ENCODE measurements around the gene PIK3R3.
A peak's percentile ranks its signal among the peaks of the same experiment; 100 is the strongest.

PIK3R3 gene

DNA sequence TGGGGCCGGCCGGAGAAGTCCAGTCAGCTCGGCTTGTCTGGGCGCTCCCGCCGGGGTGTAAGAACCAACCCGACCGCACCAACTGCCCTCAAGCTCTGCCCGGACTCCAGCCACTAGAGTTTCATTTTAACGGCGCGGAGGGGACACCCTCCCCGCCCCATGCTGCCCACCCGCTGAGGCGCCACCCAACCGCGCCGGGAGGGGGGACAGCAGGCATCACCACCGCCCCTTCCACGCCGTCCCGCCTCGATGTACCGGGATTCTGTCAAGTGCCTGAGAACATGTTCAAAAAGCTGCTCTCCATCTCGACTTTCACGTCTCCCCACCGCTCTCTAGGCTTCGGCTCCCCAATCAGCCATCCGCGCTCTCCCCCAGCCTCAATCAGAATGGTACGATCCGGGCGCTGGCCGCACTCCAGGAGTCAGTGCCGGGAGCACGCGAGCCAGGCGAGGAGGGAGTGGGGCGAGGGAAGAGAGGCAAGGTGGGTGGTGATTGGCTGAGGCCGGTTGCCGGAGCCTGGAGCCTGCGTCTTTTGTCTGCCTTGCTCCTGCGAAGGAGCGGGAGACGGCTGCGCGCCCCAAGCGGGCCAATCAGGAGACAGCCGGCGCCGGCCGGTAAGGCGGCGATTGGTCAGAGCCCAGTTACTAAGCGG, at the start of gene PIK3R3:
PIK3R3 (minus strand) TSS at position 101 of the 652 bp plus-strand sequence. CDS start 677 bp downstream, outside the sequence.
- DNase-seq, result peak; percentile 94 to 97

DNA sequence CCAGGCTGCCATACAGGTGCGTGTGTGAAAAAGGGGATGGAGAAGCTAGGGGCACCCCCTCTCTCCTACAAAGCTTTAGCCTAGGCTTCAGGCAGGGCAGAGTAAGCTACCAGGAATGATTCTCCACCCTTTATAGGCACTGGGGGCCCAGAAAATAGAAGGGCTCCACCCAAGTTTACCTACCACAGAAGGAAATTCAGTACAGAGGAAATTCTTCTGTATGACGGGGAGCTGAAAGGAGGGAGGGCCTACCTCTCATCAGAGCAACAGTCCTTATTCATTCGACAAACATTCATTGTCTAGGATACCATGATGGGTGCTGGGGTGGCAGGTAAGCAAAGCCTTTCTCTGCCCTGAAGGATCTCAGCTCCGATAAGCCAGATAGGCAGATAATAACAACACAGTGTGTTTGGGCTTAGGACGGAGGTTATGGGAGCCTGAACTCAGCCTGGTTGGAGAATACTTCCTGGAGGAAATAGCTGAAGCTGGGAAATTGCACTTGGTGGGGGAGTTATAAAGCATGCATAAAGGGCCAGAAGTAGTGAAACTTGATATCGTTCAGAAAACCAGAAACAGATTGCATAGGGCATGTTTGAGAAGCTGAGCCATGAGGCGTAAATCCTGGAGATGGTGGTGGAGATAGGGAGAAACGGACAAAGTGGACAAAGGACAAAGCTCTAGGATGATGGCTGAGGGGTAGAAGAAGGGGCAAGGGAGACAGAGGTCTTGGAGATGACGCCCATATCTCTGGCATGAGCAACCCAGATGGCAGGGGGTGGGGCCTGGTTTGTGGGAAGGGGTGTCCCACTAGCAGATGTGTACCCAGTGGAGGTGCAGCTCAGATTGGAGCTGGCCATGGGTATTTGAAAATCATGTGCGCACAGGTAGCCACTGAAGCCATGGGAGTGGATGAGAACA, 49.2 kb upstream of the PIK3R3 start:
- DNase-seq, result no peak

DNA sequence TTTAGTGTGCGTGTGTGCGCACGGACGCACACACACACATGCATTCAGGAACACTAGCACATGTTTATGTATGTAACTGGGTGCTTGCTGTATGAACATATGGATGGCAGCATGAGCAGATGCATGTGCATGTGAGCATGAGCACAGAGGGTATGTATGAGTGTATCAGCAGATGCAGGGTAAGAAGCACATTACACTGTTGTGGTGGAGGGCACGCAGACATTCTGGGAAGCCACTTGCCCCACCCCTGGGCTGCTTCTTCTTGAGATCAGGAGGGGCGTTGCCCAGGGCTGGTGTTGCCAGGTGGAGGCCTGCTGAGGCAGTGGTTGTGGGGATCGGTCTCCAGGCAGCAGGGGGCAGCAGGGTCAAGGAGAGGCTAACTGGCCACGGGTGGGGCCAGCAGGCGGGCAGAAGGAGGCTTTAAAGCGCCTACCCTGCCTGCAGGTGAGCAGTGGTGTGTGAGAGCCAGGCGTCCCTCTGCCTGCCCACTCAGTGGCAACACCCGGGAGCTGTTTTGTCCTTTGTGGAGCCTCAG, 47.7 kb upstream of the PIK3R3 start:
- peak; percentile 67 for DNase-seq

DNA sequence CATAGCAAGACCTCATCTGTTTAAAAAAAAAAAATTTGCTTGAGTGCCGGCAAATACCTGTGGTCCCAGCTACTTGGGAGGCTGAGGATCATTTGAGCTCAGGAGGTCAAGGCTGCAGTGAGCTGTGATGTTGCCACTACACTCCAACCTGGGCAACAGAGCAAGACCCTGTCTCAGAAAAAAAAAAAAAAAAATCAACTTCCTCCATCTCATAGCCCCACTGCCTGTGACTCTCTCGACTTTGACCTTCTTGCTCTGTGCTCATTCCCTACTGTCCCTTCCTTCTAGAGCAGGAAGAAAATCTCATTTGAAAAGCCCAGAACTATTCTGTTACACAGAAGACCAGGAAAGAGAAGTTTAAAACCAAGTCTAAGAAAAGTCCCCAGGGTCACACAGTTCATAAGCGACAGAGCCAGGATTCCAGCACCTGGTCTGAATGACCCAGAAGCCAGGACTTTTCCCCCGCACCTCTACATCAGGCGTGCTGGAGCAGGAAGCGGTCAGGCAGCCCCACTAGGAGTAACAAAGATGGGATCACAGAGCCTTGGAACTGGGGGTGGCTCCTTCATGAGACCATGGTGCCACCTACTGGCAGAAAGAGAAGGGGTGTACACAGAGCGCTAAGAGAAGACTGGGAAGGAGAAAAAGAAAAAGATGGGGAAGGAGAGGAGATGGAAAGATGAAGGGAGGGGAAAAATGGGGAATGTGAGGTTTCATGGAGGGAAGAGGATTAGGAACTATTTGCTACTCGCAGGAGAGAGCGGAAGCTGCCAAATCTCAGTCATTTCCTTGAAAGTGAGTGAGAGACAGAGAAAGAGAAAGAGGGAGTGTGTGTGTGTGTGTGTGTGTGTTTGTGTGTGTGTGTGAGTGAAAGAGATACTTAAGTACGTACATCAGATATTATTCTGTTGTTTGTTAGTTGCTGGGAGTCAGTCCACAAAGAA, 47.0 kb upstream of the PIK3R3 start:
- peak; percentile 51 to 61 for DNase-seq

DNA sequence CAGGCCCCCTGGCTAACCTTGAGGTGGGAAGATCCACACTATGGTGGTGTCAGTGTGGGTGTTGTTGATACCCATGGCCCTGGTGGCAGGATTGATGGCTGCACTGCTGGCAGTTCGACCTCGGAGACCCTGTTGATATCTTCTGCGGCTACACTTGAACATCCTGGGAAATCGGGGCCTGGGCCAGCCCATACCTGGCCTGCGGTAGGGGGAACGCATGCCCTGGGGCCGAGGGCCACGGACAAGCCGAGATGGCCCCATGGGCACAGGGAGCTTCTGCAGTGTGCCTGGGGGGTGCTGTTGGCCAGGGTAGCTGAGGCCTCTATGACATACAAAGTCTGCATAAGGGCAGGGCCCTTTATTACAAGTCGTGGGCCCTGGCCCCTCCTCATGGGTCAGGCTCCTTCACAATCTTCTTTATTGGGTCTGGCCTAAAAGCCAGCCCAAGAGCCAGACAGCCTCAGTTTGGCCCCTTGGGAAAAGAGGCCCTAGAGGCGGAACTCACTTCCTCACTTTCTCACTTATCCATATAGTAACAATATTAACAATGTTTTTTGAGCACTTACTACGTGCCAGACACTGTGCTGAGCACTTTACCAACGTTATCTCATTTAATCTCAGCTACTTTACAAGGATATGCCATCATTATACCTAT, 43.9 kb upstream of the PIK3R3 start, which contains the start of gene P3R3URF:
P3R3URF (minus strand) TSS at position 278 of the 655 bp plus-strand sequence; CDS start at position 261, 17 bp downstream.
- DNase-seq, result no peak

DNA sequence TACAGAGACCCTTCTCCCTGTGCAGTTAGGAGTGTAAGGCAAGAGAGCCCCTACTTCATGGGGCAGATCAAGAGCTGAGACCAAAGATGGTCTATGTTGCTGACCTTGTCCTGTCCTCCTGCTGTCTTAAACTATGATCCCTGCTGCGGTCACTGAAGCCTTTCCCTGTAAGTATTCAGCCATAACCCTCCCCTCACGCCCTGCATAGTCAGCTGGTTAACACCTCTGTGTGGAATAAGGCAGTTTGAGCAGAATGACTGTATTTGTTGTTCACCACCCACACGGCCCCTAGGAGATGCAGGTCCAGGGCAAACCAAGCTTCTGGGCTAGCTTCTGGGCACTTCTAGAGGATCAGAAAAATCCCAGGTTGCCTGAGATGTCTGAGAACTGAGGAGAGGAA, 42.8 kb upstream of the PIK3R3 start:
- no peak for DNase-seq

DNA sequence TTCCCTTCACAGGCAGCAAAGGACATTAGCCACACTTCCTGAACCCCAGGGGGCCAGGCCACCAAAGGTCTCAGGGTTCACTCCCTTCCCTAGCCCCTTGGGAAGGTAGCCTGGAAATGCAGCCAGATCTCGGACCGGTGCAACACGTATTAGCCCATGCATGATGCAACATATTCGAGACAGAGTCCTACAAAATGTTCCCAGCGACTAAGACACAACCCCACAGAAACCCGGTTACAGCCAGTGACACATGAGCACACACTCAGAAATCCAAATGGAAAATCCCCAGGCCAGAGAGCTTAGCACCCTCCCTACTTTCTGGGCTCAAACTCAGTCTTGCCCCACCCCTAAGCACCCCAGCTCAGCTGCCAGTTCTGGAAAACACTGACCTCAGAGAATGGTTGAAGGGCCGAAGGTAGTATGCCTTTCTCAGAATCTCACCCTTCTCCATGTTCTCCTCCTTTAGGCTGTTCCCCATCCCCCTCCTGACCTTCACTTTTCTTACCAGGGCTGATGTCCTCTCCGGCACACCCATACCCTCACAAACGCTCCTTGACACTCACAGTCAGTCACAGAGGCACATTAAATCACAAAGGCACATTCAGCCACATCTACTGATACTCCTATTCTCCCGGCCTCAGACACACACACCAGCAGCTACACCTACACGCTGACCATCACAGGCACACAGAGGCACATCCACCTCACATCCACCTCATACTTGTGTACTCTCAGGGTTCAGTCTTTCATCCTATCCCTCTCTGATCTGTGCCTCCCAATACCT, 42.2 kb upstream of the PIK3R3 start, which contains the start of gene TSPAN1:
TSPAN1 (plus strand) TSS at position 640 of the 784 bp plus-strand sequence. CDS start 6,021 bp downstream, outside the sequence.
- no peak for DNase-seq

DNA sequence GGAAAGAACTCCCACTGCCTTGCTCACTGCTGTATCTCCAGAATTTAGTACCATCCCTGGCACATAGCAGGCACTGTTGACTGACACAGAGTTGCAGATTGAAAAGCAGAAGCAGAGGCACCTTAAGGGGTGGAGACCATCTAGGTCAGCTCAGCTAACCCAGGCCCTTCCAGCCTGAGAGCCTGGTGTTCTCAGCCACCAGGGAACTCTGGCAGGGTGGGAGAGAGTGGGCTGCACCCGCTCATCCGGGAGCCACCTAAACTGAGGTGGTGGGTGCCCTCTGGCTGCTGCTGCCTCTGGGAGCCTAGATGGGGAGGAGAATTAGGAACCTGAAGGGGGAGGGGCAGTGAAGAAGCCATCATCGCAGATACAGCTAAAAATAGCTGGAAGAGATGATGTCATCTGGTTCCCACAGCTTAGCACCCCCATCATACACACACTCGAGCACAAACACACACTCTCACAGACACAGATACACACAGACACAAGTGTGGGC, 41.0 kb upstream of the PIK3R3 start:
- DNase-seq, result no peak

DNA sequence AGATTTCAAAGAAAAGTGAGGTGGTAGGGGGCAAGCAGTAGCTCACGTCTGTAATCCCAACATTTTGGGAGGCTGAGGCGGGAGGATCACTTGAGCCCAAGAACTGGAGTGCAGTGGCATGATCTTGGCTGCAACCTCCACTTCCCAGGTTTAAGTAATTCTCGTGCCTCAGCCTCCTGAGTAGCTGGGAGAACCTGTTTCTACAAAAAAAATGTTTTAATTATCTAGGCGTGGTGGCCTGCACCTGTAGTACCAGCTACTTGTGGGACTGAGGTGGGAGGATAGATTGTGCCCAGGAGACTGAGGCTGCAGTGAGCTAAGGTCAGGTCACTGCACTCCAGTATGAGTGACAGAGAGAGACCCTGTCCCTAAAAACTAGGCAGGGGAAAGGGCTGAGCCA, 39.9 kb upstream of the PIK3R3 start:
- DNase-seq, result no peak

DNA sequence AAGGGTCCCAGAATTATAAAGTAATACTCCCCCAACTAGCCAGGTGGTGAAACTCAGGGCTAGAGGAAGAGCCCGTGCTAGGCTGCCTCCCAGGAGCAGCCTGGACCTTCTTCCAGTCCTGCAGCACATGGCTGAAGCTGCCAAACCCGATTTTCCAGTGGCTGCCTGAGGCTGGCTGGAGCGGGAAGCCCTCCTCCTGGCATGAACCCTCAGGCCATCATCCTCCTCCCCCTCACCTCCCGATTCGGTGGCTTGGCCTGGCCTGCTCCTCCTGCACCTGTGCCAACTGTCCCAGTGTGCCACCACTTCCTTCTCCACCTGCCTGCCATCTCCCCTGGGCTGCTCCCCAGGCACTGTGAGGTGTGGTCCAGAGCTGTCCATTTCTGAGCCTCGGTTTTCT, 39.4 kb upstream of the PIK3R3 start:
- no peak for DNase-seq

DNA sequence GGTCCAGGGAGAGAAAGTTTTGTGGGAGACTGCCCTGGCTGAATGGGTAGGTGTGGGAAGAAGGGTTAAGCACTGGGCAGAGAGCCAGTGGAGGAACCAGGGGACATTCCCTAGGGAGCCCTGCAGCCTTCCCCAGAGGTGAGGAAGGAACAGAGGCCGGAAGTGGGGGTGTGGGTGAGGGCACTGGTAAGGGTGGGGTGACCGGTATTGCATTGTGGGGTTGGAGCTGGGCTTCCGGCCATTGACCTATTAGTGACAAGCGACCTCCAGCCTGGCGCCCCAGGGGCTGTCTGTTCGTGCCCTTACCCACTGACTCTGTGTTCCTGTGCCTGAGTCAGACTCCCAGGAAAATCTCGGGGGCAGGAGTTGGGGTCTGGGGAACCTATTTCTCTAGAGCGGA, 38.9 kb upstream of the PIK3R3 start:
- no peak for DNase-seq

DNA sequence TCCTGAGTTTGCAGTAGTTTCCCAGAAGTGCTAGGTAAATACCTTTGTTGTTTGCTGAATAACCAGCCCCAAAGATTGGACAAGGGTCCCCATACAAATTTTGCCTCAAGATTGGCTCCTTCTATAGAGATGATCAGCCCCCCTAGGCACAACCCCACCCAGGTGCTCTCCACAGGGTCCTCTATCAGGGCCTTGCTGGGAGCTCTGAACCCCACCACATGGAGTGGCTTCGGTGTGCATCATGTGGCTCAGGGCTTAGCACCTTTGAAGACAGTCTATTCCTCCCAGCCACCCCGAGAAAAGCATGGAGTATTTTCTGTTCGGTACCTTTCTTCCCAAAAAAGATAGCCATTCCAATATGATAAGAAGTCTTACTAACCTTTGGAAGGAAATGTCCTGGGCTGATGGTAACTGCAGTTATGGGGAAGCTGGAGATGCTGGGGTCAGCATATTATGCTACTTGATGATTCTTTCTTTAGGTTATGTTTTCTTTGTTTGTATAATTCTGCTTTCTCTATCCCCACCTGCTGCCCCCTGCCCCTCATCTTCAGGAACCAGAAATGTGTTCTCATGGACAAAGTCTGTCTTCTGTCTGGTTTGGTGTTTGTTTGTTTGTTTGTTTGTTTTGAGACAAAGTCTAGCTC, 37.5 kb upstream of the PIK3R3 start:
- no peak for DNase-seq

DNA sequence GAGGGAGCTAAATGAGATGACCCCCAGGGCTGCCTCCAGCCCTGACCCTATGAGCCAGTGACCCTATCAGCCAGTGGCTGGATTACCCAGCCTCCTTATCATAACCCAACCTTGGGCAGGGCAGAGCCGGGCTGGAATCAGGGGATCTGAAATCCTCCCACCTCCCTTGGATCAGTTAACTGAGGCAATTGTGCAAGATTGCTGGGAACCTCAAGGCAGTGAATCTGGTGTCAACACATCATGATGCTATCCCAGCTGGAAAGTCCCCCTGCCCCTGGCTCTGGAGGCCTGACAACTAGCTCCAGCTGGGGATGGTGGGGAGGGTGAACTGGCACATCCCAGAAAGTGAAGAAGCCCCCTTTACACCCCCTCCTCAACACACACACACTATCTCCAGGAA, 36.0 kb upstream of the PIK3R3 start:
- DNase-seq, result no peak

DNA sequence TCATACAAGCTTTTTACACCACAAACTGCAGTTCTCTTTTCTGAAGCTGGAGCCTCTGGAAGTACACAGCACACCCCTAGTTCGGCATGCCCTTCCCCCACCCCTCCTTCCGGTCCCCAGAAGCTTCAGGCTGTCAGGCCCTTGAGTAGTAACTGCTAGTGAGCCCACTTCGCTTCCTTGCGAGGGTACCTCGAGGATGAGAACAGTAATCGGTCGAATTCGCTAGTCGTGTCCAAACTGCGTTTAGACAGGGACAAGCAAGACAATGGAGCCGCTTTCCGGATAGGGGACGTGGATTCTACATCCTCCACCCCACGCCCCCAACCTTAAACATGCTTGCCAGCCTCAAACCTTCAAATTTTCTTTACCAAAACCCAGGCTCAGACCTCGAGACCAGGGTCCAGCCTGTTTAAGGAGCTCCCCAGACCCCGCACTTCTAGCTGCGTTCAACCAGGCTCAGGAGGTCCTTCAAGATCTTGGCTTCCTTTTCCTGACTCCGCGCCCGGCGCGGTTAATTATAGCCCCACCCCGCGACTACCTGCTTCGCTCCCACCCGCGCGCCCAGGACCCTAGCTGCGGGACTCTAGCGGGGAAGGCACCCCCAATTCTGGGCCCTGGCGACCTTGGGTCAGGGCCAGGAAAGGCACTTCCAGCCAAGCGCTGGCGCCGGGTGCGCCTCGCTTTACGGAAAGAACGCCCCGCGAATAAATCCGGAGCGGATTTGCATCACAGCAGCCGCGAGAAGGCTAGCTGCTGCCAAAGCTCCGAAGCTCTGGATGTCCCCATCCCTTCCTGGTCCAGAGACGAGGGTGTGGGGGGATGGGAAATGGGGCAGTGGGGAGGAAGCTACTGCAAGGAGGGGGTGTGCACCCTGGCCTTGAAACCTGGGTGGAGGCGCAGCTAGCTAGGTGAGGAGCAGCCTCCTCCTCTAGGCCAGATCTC, 34.4 kb upstream of the PIK3R3 start:
- DNase-seq, result no peak

DNA sequence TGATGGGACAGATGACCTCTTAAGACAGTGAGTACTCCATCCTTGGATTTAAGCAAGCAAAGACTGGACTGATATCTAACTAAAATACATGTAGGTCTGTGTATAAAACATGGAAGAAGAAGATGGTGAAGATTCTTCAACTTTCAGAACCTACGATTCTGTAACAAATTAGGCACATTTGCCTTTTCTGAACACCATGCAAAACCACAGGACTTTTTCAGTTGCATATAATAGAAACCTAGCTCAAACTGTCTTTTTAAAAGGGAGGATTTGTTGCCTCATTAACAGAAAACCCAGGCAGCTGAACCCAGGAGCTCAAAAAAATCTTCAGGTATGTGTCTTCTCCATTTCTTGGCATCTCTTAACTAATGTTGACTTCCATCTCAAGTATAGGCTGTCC, 27.8 kb upstream of the PIK3R3 start:
- no peak for DNase-seq

DNA sequence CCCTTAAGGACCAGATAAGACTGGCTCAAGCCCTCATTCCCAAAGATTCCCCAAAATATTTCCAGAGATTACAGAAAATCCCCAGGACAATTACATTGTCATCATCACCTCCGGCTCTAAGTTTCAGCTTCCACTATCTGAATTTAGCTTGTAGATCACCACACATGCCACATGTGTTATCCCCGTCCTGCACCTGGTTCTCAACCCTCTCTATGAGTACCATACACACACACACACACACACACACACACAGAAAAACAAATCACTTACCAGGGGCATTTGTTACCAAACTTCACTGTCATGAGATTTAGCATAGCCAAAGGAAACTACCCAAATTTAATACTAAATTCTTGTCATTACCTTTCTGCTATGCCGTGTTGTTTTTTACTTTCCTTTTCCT, 27.1 kb upstream of the PIK3R3 start:
- DNase-seq, result no peak

DNA sequence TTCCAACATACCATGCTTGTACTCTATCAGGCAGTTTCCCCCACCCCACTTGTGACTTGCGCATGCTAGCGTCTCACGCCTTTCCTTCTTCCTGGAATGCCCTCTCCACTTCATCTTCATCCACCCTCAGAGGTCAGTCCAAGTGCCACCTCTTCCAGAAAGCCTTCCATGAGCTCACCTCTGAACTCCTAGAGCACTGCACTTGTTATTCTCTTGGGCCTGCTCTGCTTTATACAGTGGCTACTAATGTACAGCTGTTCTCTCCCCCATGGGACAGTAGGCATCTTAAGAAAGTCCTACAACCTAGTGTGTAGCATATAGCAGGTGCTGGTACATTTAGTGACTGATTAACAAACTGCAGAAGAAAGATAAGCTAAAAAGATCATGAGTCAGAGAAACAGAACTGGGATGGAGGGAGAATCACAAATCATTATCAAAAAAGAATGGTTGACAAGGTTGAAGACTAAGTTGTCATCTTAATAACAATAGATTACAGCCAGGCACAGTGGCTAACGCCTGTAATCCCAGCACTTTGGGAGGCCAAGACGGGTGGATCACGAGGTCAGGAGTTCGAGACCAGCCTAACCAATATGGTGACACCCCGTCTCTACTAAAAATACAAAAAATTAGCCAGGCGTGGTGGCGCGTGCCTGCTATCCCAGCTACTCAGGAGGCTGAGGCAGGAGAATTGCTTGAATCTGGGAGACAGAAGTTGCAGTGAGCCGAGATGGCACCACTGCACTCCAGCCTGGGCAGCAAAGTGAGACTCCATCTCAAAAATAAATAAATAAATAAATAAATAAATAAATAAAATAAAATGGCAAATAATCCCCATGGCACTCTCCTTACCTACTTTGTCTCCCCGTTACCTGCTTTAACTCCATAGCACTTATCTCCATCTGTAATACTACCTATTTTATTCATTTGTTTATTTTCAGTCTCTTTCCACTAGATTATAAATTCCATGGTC, 26.2 kb upstream of the PIK3R3 start:
- no peak for DNase-seq

DNA sequence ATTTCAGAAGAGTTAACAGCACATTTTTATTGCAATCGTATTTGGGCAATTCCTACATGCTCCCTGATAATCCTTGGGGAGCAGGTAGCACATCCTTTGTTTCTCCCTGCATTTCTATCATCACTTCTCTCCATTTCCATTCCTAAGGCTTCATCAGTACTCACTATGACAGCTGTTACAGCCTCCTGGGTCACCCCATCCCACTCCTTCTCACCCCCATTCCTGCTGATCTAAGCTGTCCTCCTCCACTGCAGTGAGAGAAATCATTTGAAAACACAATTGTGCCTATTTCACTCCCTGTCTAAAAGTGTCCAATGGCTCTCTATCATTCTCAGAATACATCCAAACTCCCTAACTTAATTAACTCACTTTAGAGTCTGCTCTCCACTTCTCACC, 25.5 kb upstream of the PIK3R3 start:
- no peak for DNase-seq

Data from NCI-H187 (cell line).